Nephron progenitor cell (in vitro differentiated cells): Measurements from ENCODE around the gene P2RY14.
A peak's percentile ranks its signal among the peaks of the same experiment; 100 is the strongest.

Experiments
- DNase-seq: peaks from one replicate; pipeline ENCODE4 v3.0.0; 2021
- H3K27ac Mint-ChIP-seq: 2 replicates; pipeline ENCODE4 v1.8.0; 2021; ENCODE audit warnings: mild to moderate bottlenecking, moderate library complexity, mixed read lengths
- H3K27me3 Mint-ChIP-seq: 2 replicates; pipeline ENCODE4 v1.8.0; 2021; ENCODE audit warnings: mild to moderate bottlenecking, low read depth, mixed read lengths; ENCODE audit not compliant: poor library complexity
- H3K36me3 Mint-ChIP-seq: 2 replicates; pipeline ENCODE4 v1.8.0; 2021; ENCODE audit warnings: low read depth, mixed read lengths
- H3K4me1 Mint-ChIP-seq: 2 replicates; pipeline ENCODE4 v1.8.0; 2021; ENCODE audit warnings: mixed read lengths
- H3K4me3 Mint-ChIP-seq: 2 replicates; pipeline ENCODE4 v1.8.0; 2021; ENCODE audit warnings: mild to moderate bottlenecking, moderate library complexity, mixed read lengths
- H3K9me3 Mint-ChIP-seq: 2 replicates; pipeline ENCODE4 v1.8.0; 2021; ENCODE audit warnings: mild to moderate bottlenecking, moderate library complexity, mixed read lengths
- TF ChIP-seq, protein P1 (sequence below): fragments of 200-600 bp; sonication (generic); IDR thresholded peaks from 2 replicates; pipeline ENCODE4 v1.5.0; 2021; ENCODE audit warnings: antibody characterized with exemption

Gene P2RY14

GRCh38 chr3:151306168-151306810 lies 27.9 kb upstream of the P2RY14 start:
- TF ChIP-seq, protein P1, sequence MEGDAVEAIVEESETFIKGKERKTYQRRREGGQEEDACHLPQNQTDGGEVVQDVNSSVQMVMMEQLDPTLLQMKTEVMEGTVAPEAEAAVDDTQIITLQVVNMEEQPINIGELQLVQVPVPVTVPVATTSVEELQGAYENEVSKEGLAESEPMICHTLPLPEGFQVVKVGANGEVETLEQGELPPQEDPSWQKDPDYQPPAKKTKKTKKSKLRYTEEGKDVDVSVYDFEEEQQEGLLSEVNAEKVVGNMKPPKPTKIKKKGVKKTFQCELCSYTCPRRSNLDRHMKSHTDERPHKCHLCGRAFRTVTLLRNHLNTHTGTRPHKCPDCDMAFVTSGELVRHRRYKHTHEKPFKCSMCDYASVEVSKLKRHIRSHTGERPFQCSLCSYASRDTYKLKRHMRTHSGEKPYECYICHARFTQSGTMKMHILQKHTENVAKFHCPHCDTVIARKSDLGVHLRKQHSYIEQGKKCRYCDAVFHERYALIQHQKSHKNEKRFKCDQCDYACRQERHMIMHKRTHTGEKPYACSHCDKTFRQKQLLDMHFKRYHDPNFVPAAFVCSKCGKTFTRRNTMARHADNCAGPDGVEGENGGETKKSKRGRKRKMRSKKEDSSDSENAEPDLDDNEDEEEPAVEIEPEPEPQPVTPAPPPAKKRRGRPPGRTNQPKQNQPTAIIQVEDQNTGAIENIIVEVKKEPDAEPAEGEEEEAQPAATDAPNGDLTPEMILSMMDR = no peak
- H3K9me3 Mint-ChIP-seq = no peaks in the 10 kb centered on the region
- H3K27me3 Mint-ChIP-seq = peaks cover 5% of the 10 kb centered on the region
- DNase-seq = no peak
- H3K4me3 Mint-ChIP-seq = no peak overlapping the region
- no peak overlapping the region for H3K27ac Mint-ChIP-seq
- H3K36me3 Mint-ChIP-seq = peaks cover 5% of the 10 kb centered on the region
- H3K4me1 Mint-ChIP-seq = peaks cover 29% of the 10 kb centered on the region

DNA sequence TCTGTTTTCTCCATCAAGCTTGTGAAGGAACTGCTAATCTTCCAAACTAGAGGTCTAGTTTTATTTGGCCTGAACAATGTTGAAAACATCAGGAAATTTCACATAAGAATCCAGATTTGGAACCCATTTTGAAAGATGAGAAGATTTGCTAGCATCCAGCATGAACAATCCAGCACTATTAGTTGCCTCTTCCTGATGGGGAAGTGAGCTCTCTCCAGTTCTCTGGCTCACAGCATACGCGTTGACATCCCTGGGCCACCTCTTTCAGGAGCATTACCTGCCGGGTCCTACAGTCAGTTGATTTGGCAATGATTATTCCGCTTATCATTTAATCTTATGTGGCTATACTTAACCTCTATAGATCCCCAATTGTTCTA lies 27.4 kb upstream of the P2RY14 start:
- Mint-ChIP-seq H3K4me3 (no peak overlapping the region), H3K9me3 (no peaks in the 10 kb centered on the region), H3K27me3 (peaks cover 5% of the 10 kb centered on the region), H3K36me3 (peaks cover 5% of the 10 kb centered on the region), H3K27ac (no peak overlapping the region), H3K4me1 (peaks cover 29% of the 10 kb centered on the region)
- no peak for DNase-seq
- TF ChIP-seq, protein P1 = no peak

GRCh38 chr3:151305060-151305774 lies 26.9 kb upstream of the P2RY14 start:
- Mint-ChIP-seq H3K27me3 (peaks cover 5% of the 10 kb centered on the region), H3K4me1 (peaks cover 29% of the 10 kb centered on the region), H3K4me3 (no peak overlapping the region), H3K27ac (peak overlapping the region; percentile 70), H3K36me3 (peaks cover 5% of the 10 kb centered on the region), H3K9me3 (no peaks in the 10 kb centered on the region)
- TF ChIP-seq, protein P1 = no peak
- DNase-seq = no peak

DNA sequence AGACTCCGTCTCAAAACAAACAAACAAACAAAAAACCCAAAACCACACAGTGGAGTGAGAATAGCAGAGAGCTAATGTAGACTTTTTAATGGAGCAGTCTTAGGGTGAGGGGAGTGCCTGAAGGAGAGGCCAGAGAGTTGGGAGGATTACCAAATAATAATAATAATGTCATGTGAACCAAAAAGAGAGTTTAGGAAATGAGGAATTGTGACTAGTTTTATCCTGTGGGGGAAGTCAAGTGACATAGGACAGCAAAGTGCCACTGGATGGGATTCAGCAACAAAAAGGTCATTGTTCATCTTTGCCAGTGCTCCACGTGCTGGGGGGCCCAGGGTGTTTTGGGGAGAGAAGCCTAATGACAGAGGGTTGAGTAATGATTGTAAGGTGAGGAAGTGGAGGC lies 25.4 kb upstream of the P2RY14 start:
- peaks cover 5% of the 10 kb centered on the region for H3K27me3 Mint-ChIP-seq
- H3K4me3 Mint-ChIP-seq = no peak overlapping the region
- peaks cover 29% of the 10 kb centered on the region for H3K4me1 Mint-ChIP-seq
- H3K27ac Mint-ChIP-seq = peak overlapping the region; percentile 1
- H3K9me3 Mint-ChIP-seq = no peaks in the 10 kb centered on the region
- DNase-seq = no peak
- H3K36me3 Mint-ChIP-seq = peaks cover 5% of the 10 kb centered on the region
- TF ChIP-seq, protein P1 = no peak

DNA sequence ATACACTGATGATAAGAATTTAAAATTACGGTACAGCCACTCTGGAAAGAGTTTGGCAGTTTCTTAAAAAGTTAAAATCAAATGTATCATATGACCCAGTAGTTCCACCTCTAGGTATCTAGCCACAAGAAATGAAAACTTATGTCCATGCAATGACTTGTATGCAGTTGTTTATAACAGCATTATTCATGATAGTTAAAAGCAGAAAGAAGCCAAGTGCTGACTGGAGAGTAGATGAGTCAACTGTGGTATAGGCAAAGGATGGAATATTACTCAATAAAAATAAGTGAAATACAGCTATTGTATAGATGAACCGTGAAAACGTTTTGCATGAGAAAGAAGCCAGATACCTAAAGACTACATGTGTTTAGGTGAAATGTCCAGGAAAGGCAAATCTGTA lies 23.4 kb upstream of the P2RY14 start:
- Mint-ChIP-seq H3K27me3 (no peaks in the 10 kb centered on the region), H3K36me3 (peaks cover 5% of the 10 kb centered on the region), H3K9me3 (no peaks in the 10 kb centered on the region), H3K27ac (no peak overlapping the region), H3K4me3 (no peak overlapping the region), H3K4me1 (peaks cover 29% of the 10 kb centered on the region)
- no peak for DNase-seq
- TF ChIP-seq, protein P1 = no peak

GRCh38 chr3:151300539-151300938 lies 22.2 kb upstream of the P2RY14 start:
- Mint-ChIP-seq H3K27ac (peak overlapping the region; percentile 59), H3K4me3 (no peak overlapping the region), H3K4me1 (peaks cover 23% of the 10 kb centered on the region), H3K9me3 (no peaks in the 10 kb centered on the region), H3K36me3 (peaks cover 5% of the 10 kb centered on the region), H3K27me3 (no peaks in the 10 kb centered on the region)
- TF ChIP-seq, protein P1 = no peak
- DNase-seq = no peak
